HG03045 (cell line): ENCODE data around the gene SERP1.
"Not testable (repeated sequence)": the region's sequence is repeated elsewhere in the genome, so short reads cannot be mapped to it uniquely, and the experiment has no call there.

Experiments
- ATAC-seq: cut with Tn5 transposase; IDR thresholded peaks from one replicate; pipeline ENCODE4 v1.9.1; 2021; ENCODE audit warnings: mild to moderate bottlenecking, moderate library complexity; ENCODE audit not compliant: unreplicated experiment

Gene SERP1

GRCh38 chr3:150540297-150540696 lies 6.0 kb downstream of the SERP1 start:
- no peak for ATAC-seq

GRCh38 chr3:150538324-150539208 lies 7.7 kb downstream of the SERP1 start:
- no peak for ATAC-seq

- ATAC-seq = no peak
Measured at GRCh38 chr3:150535204-150535603, 11.1 kb downstream of the SERP1 start.

- ATAC-seq = no peak
Measured at GRCh38 chr3:150531775-150532174, 14.5 kb downstream of the SERP1 start.

- no peak for ATAC-seq
Measured at GRCh38 chr3:150528354-150528797, 17.9 kb downstream of the SERP1 start.

- ATAC-seq = no peak
Measured at GRCh38 chr3:150527464-150528255, 18.6 kb downstream of the SERP1 start.

- ATAC-seq = no peak
Measured at GRCh38 chr3:150523538-150523937, 22.8 kb downstream of the SERP1 start.

- ATAC-seq = no peak
Measured at GRCh38 chr3:150521463-150521862, 24.8 kb downstream of the SERP1 start.

- ATAC-seq = no peak
Measured at GRCh38 chr3:150520408-150520807, 25.9 kb downstream of the SERP1 start.

GRCh38 chr3:150519026-150519425 lies 27.3 kb downstream of the SERP1 start:
- ATAC-seq = no peak

- ATAC-seq = no peak
Measured at GRCh38 chr3:150515210-150515609, 31.1 kb downstream of the SERP1 start.

GRCh38 chr3:150511122-150511821 lies 35.0 kb downstream of the SERP1 start:
- no peak for ATAC-seq

- ATAC-seq = no peak
Measured at GRCh38 chr3:150509780-150510179, 36.5 kb downstream of the SERP1 start.

GRCh38 chr3:150508401-150508800 lies 37.9 kb downstream of the SERP1 start:
- no peak for ATAC-seq

GRCh38 chr3:150504483-150504882 lies 41.8 kb downstream of the SERP1 start:
- ATAC-seq = no peak

GRCh38 chr3:150503402-150504099 lies 42.7 kb downstream of the SERP1 start:
- ATAC-seq = no peak

- ATAC-seq = not testable (repeated sequence)
Measured at GRCh38 chr3:150500960-150501359, 45.3 kb downstream of the SERP1 start.

GRCh38 chr3:150497956-150498355 lies 48.3 kb downstream of the SERP1 start:
- ATAC-seq = no peak

- no peak for ATAC-seq
Measured at GRCh38 chr3:150495563-150496168, 50.6 kb downstream of the SERP1 start.

- no peak for ATAC-seq
Measured at GRCh38 chr3:150495149-150495548, 51.1 kb downstream of the SERP1 start.
